Lower leg skin (tissue), 4 donors: ENCODE measurements around the gene SYNGR2. TPM values are rescaled to one million over a fixed set of nuclear protein-coding genes. Genes with fewer than 3 reads are reported as not detected.

Experiments
- DNase-seq, 2 donors: peaks; one replicate each; pipeline ENCODE4 v3.0.0-alpha.2; 2019; ENCODE audit warnings: low spot score in 2 of 2
- H3K4me3 ChIP-seq: fragments of 200-600 bp; sonication (generic); 2 replicates; pipeline ENCODE4 v1.5.1; 2017; ENCODE audit warnings: mild to moderate bottlenecking, low read depth; ENCODE audit not compliant: poor library complexity, severe bottlenecking
- POLR2A ChIP-seq, 2 donors: fragments of 450-650 bp; IDR thresholded peaks; one replicate each; pipeline ENCODE4 v1.6.1; 2016 to 2017; ENCODE audit warnings: antibody characterized with exemption in 2 of 2, mild to moderate bottlenecking in 1 of 2, moderate library complexity in 1 of 2
- WGBS, 2 donors: methylation state at CpG; one replicate each; pipeline ENCODE4 v1.1.5; 2018; 5-methylcytosine and 5-hydroxymethylcytosine counted together
- intact Hi-C: fragments of 100-400 bp; cut with DNase I; formaldehyde crosslinking; loops from one replicate; pipeline ENCODE4 v1.15.0; 2023; ENCODE audit warnings: low total_unique reads
- total RNA-seq, 4 donors: library from RNA; depleted of rRNA; stranded (reverse); fragments of >200 nt; gene quantifications; one replicate each; pipeline ENCODE4 v1.1.0, GENCODE V29; 2016
- TF ChIP-seq, protein P1 (sequence below), 3 donors: fragments of 450-650 bp; IDR thresholded peaks; one replicate each; pipeline ENCODE4 v1.5.1; 2016; ENCODE audit warnings: antibody characterized with exemption in 3 of 3, mild to moderate bottlenecking in 3 of 3, moderate library complexity in 2 of 3

The SYNGR2 gene
- total RNA-seq, 4 donors from 2014 or later: 97.9 to 169 (median 144) TPM

DNA sequence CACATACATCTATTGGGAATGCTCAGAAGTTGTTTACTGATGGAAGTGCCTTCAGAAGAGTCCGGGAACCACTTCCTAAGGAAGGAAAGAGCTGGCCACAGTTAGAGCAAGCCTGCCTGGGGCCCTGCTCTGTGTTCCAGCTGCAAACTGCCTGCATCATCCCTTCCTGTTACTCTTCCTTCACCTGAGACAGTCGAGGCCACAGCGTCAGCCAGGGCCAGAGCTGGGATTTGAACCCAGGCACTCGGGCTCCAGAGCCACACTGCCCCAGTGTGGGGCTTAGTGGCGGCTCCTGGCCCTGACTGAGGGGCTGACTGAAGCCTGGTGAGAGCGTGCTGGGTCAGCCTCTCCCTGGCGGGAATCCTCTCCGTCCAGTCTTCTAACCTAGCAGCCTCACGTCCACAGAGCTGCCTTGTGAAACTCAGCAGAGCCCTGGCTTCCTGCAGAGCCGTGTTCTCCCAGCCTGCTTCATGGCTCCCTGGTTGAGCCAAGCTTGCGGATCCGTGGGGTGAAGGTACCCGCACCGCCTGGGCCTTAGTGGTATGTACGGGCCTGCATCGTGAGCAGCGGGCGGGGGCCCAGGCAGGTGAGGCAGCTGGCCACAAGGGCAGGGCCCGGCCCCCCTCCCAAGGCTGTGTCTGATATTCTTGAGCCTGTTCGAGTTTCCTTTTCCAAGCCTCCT, 26.8 kb upstream of the SYNGR2 start:
- TF ChIP-seq, protein P1, sequence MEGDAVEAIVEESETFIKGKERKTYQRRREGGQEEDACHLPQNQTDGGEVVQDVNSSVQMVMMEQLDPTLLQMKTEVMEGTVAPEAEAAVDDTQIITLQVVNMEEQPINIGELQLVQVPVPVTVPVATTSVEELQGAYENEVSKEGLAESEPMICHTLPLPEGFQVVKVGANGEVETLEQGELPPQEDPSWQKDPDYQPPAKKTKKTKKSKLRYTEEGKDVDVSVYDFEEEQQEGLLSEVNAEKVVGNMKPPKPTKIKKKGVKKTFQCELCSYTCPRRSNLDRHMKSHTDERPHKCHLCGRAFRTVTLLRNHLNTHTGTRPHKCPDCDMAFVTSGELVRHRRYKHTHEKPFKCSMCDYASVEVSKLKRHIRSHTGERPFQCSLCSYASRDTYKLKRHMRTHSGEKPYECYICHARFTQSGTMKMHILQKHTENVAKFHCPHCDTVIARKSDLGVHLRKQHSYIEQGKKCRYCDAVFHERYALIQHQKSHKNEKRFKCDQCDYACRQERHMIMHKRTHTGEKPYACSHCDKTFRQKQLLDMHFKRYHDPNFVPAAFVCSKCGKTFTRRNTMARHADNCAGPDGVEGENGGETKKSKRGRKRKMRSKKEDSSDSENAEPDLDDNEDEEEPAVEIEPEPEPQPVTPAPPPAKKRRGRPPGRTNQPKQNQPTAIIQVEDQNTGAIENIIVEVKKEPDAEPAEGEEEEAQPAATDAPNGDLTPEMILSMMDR (IDR thresholded peaks at IDR 0.05): no peak
- no peak for TF ChIP-seq POLR2A (IDR thresholded peaks at IDR 0.05)
- H3K4me3 ChIP-seq: no peak overlapping the region
- intact Hi-C loops: no loop called here
- no peak for DNase-seq
- WGBS, 2 donors: 54 to 63% methylated on average over 15 to 20 of the region's 20 CpGs

DNA sequence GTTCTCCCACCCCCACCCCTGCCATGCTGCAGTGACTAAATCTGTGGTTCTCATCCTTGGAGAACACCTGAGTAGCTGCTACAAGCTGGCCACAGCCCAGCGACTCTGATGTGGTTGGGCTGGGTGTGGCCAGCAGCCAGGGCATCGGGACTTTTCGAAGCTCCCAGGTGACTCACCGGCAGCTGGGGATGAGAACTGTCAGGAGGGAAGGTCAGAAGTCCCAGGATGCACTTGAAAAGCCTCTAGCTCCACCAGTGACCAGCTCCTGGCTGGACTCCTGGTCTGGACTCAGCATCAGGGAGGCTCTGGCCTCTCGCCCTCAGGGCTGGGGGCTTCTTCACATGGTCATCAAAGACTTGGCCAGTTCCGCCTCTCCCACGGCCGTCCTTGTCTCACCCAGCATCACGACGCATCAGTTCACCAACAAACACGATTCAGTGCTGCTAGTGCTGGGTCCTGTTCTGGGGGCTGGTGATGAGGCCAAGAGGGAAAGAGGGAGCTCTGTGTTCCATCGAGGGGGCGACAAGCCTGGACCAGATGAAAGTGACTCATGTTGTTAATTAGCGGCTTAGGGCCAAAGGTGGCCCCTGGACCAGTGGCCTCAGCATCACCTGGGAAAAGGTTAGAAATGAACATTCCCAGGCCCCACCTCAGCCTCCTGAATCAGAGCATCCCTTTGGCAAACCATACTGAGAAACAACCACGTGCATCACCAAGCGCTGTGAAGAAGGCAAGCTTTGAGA, 26.1 kb upstream of the SYNGR2 start:
- DNase-seq: peak; percentile 67 to 87
- no peak for TF ChIP-seq POLR2A (IDR thresholded peaks at IDR 0.05)
- TF ChIP-seq, protein P1 (IDR thresholded peaks at IDR 0.05): no peak
- H3K4me3 ChIP-seq: no peak overlapping the region
- WGBS, 2 donors: 54 to 61% methylated on average over 12 to 16 of the region's 16 CpGs
- intact Hi-C loops: no loop called here

DNA sequence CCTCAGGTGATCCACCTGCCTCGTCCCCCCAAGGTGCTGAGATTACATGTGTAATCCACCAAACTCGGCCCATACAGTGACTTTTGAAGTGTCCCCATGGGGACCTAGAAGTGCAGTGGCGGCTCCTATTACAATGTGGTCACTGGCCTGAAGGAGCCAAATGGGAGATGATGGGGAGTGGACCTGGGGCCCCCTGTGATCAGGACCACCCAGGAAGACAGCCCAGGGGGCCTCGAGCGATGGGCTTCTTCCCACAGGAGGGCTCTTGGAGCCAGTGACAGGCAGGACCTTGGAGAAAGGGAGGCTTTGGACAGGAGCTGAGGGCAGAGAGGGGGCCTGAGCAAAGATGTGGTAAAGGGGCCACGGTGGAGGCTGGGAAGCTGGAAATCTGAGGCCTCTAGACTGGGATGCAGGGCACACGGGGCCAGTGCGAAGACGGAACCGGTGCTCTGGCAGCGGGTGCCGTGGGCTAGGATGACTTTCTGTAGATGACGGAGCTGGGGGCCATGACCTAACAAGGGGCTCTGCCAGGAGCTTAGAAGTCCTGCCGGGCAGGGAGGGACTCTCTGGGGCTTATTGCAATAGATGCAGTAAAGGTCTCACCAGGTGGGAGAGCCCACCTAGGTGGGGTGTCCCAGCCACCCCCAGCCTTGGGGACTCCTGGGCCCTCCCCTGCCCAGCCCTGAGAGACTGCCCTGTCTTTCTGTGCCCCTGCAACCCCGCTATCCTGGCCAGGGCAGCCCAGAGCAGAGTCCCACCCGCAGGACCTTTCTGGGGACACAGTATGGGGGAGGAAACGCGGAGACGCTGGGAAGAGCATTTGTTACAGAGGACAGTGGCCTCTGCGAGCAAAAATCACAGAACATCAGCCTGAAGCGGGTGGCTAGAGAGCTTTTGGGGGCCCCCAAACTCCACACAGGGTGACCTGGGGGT, 24.9 kb upstream of the SYNGR2 start:
- TF ChIP-seq, protein P1 (IDR thresholded peaks at IDR 0.05): no peak
- no peak for TF ChIP-seq POLR2A (IDR thresholded peaks at IDR 0.05)
- no peak for DNase-seq
- intact Hi-C loops: no loop called here
- H3K4me3 ChIP-seq: no peak overlapping the region
- WGBS, 2 donors: 91% methylated on average over 21 of the region's 21 CpGs

DNA sequence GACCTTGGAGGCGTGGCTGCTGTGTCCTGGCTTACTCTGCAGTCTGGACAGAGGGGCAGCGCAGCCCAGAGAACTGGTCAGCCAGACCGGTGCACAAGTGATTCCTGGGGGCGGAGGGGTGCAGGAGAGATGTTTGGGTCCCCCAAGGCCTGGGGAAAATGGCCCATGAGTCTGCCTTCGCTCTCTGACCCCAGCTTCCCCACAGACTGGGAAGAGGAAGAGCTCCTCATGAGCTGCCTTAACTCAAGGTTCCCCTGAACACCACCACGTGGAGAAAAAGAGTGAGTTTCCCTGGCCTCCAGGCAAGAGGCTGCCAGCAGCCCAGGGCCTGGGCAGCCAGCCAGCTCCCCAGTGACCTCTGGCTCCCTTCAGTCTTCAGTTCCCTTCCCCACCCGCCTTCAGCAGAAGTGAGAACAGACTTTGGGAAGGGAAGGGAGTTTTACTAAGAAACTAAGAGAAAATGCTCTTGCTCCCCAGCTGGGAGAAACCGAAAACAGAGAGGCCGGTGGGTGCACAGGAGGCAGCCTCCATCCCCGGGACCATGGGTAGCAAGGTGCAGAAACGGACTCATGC, 24.1 kb upstream of the SYNGR2 start:
- no peak for TF ChIP-seq POLR2A (IDR thresholded peaks at IDR 0.05)
- TF ChIP-seq, protein P1 (IDR thresholded peaks at IDR 0.05): no peak
- H3K4me3 ChIP-seq: no peak overlapping the region
- peak; percentile 71 to 93 for DNase-seq
- 59 to 63% methylated on average over 11 of the region's 11 CpGs for WGBS, 2 donors
- intact Hi-C loops: no loop called here
